Stimulated activated CD4-positive, alpha-beta T cell treated with anti-CD3 and anti-CD28 coated beads, Interleukin-2, amount 100 ng/mL, for 48 hours (primary cell): ENCODE data around the gene TMCO4.

Source experiments
- DNase-seq, 2 donors: peaks; one replicate each; pipeline ENCODE4 v3.0.0-alpha.2; 2020

TMCO4 gene

GRCh38 chr1:19744335-19744743 is 55.4 kb downstream of the TMCO4 start:
- no peak for DNase-seq

GRCh38 chr1:19743793-19744192 is 55.9 kb downstream of the TMCO4 start:
- no peak for DNase-seq

GRCh38 chr1:19743180-19743579 is 56.5 kb downstream of the TMCO4 start:
- no peak for DNase-seq

GRCh38 chr1:19739628-19740027 is 60.1 kb downstream of the TMCO4 start:
- DNase-seq: no peak

- DNase-seq: no peak
These were observed 61.0 kb downstream of the TMCO4 start for GRCh38 chr1:19738669-19739068.

GRCh38 chr1:19738076-19738475 is 61.6 kb downstream of the TMCO4 start:
- DNase-seq: no peak

- DNase-seq: no peak
These were observed 62.5 kb downstream of the TMCO4 start for GRCh38 chr1:19737104-19737825.

- DNase-seq: no peak
These were observed 64.1 kb downstream of the TMCO4 start for GRCh38 chr1:19735440-19736127.

GRCh38 chr1:19734472-19734999 is 65.2 kb downstream of the TMCO4 start:
- DNase-seq: no peak

GRCh38 chr1:19734056-19734455 is 65.7 kb downstream of the TMCO4 start:
- DNase-seq: no peak

- no peak for DNase-seq
These were observed 66.1 kb downstream of the TMCO4 start for GRCh38 chr1:19733615-19734014.

GRCh38 chr1:19731311-19731821 is 68.3 kb downstream of the TMCO4 start:
- no peak for DNase-seq

GRCh38 chr1:19730793-19731192 is 68.9 kb downstream of the TMCO4 start:
- no peak for DNase-seq

- no peak for DNase-seq
These were observed 69.5 kb downstream of the TMCO4 start for GRCh38 chr1:19730232-19730631.

GRCh38 chr1:19728413-19729145 is 71.1 kb downstream of the TMCO4 start:
- DNase-seq: no peak

- DNase-seq: no peak
These were observed 74.1 kb downstream of the TMCO4 start for GRCh38 chr1:19725606-19726005.

GRCh38 chr1:19723874-19724273 is 75.8 kb downstream of the TMCO4 start:
- no peak for DNase-seq

GRCh38 chr1:19720973-19721372 is 78.7 kb downstream of the TMCO4 start:
- DNase-seq: no peak

- DNase-seq: no peak
These were observed 79.5 kb downstream of the TMCO4 start for GRCh38 chr1:19720174-19720573.

- DNase-seq: no peak
These were observed 82.2 kb downstream of the TMCO4 start for GRCh38 chr1:19717467-19717866.

GRCh38 chr1:19715334-19716203 is 84.1 kb downstream of the TMCO4 start:
- DNase-seq: peak; percentile 90 to 91

GRCh38 chr1:19712928-19713327 is 86.8 kb downstream of the TMCO4 start:
- DNase-seq: no peak
